HEK293T (cell line): ENCODE data around the gene CADM1.

Experiments used
- CTCF ChIA-PET: fragments of 350-600 bp; formaldehyde crosslinking; extraction: SDS; loops from one replicate; lab custom pipeline; 2021; ENCODE audit warnings: antibody characterized with exemption, inconsistent platforms; lab: Yijun Ruan, JAX
- POLR2A ChIA-PET: fragments of 350-600 bp; formaldehyde crosslinking; extraction: SDS; loops from one replicate; lab custom pipeline; 2020; ENCODE audit warnings: antibody characterized with exemption, inconsistent platforms; lab: Yijun Ruan, JAX
- DNase-seq: peaks from one replicate; pipeline ENCODE4 v3.0.0; 2012; ENCODE audit warnings: mixed read lengths; ENCODE audit errors: extremely low spot score
- ARNT ChIP-seq: fragments of 450-650 bp; IDR thresholded peaks from 2 replicates; pipeline ENCODE4 v1.6.1; 2017; ENCODE audit warnings: mild to moderate bottlenecking
- BHLHE40 ChIP-seq: fragments of 450-650 bp; IDR thresholded peaks from 2 replicates; pipeline ENCODE4 v1.6.1; 2016; ENCODE audit warnings: mild to moderate bottlenecking, moderate library complexity, borderline replicate concordance
- CTBP1 ChIP-seq: fragments of 450-650 bp; IDR thresholded peaks from 2 replicates; pipeline ENCODE4 v1.6.1; 2016; ENCODE audit warnings: borderline replicate concordance
- ELF4 ChIP-seq: fragments of 450-650 bp; IDR thresholded peaks from 2 replicates; pipeline ENCODE4 v1.6.1; 2017; ENCODE audit warnings: antibody characterized with exemption
- FOXA1 ChIP-seq: fragments of 450-650 bp; IDR thresholded peaks from 2 replicates; pipeline ENCODE4 v1.6.1; 2016; ENCODE audit warnings: mild to moderate bottlenecking
- FOXK2 ChIP-seq: fragments of 450-650 bp; IDR thresholded peaks from 2 replicates; pipeline ENCODE4 v1.6.1; 2016; ENCODE audit warnings: mild to moderate bottlenecking
- FOXM1 ChIP-seq: fragments of 450-650 bp; IDR thresholded peaks from 2 replicates; pipeline ENCODE4 v1.6.1; 2017; ENCODE audit warnings: mild to moderate bottlenecking, borderline replicate concordance
- HDGF ChIP-seq: fragments of 450-650 bp; IDR thresholded peaks from 2 replicates; pipeline ENCODE4 v1.6.1; 2017; ENCODE audit warnings: antibody characterized with exemption, borderline replicate concordance
- L3MBTL2 ChIP-seq: fragments of 450-650 bp; conservative IDR thresholded peaks from 2 replicates; pipeline ENCODE4 v1.6.1; 2016; ENCODE audit warnings: mild to moderate bottlenecking
- LEF1 ChIP-seq: fragments of 450-650 bp; IDR thresholded peaks from 2 replicates; pipeline ENCODE4 v1.6.1; 2017; ENCODE audit warnings: mild to moderate bottlenecking, borderline replicate concordance
- NFRKB ChIP-seq: fragments of 450-650 bp; IDR thresholded peaks from 2 replicates; pipeline ENCODE4 v1.6.1; 2016; ENCODE audit warnings: mild to moderate bottlenecking, moderate library complexity
- PKNOX1 ChIP-seq: fragments of 450-650 bp; IDR thresholded peaks from 2 replicates; pipeline ENCODE4 v1.6.1; 2016
- SP1 ChIP-seq: fragments of 450-650 bp; IDR thresholded peaks from 2 replicates; pipeline ENCODE4 v1.6.1; 2017
- SUZ12 ChIP-seq: fragments of 450-650 bp; IDR thresholded peaks from 2 replicates; pipeline ENCODE4 v1.6.1; 2016; ENCODE audit warnings: mild to moderate bottlenecking
- TARDBP ChIP-seq: fragments of 450-650 bp; IDR thresholded peaks from 2 replicates; pipeline ENCODE4 v1.6.1; 2016
- ZNF384 ChIP-seq: fragments of 450-650 bp; IDR thresholded peaks from 2 replicates; pipeline ENCODE4 v1.6.1; 2016

CADM1 gene

GRCh38 chr11:115459563-115459962, 44.7 kb downstream of the CADM1 start:
- CTCF ChIA-PET: interaction anchor here (0.6 kb wide), 1 partner anchor 109 kb away, joined by 5 read pairs; no protein-coding TSS in a partner anchor
- TF ChIP-seq SP1 (no peak), ZNF384 (no peak), HDGF (no peak), L3MBTL2 (no peak), PKNOX1 (no peak), BHLHE40 (no peak), ARNT (no peak), NFRKB (no peak), ELF4 (no peak)
- no peak for DNase-seq
- POLR2A ChIA-PET: no interaction called here

- CTCF ChIA-PET: no interaction called here
- TF ChIP-seq TARDBP (no peak), LEF1 (no peak), HDGF (no peak), NFRKB (no peak), FOXK2 (no peak), PKNOX1 (no peak), SUZ12 (no peak), SP1 (no peak), ELF4 (no peak), L3MBTL2 (no peak), CTBP1 (no peak), ARNT (no peak), ZNF384 (no peak), FOXM1 (no peak), FOXA1 (no peak), BHLHE40 (no peak)
- DNase-seq: no peak
- POLR2A ChIA-PET: interaction anchor here (1.4 kb wide), 1 partner anchor 46 kb away, joined by 3 read pairs; the partner anchor contains the start of gene CADM1
Observed at GRCh38 chr11:115458877-115459276, 45.3 kb downstream of the CADM1 start.

GRCh38 chr11:115456019-115456418, 48.2 kb downstream of the CADM1 start:
- ChIA-PET POLR2A (no interaction called here), CTCF (no interaction called here)
- TF ChIP-seq CTBP1: no peak
- TF ChIP-seq L3MBTL2: no peak
- TF ChIP-seq FOXM1: no peak
- TF ChIP-seq ARNT: no peak
- TF ChIP-seq HDGF: no peak
- TF ChIP-seq TARDBP: no peak
- TF ChIP-seq NFRKB: no peak
- no peak for TF ChIP-seq LEF1
- no peak for DNase-seq

GRCh38 chr11:115455613-115456012, 48.6 kb downstream of the CADM1 start:
- TF ChIP-seq L3MBTL2 (no peak), SUZ12 (no peak), SP1 (no peak), PKNOX1 (no peak), TARDBP (no peak), FOXA1 (no peak)
- ChIA-PET POLR2A (no interaction called here), CTCF (no interaction called here)
- DNase-seq: no peak

- DNase-seq: no peak
- ChIA-PET POLR2A (no interaction called here), CTCF (interaction anchor here (0.7 kb wide), 2 partner anchors 23 to 112 kb away, joined by 6 to 7 read pairs; no protein-coding TSS in a partner anchor)
- TF ChIP-seq BHLHE40 (no peak), ARNT (no peak), SUZ12 (no peak), HDGF (no peak), ELF4 (no peak), CTBP1 (no peak), FOXM1 (no peak), ZNF384 (no peak), FOXA1 (no peak), PKNOX1 (no peak), L3MBTL2 (no peak), TARDBP (no peak), LEF1 (no peak), NFRKB (no peak), FOXK2 (no peak), SP1 (no peak)
Observed at GRCh38 chr11:115454525-115454924, 49.7 kb downstream of the CADM1 start.

GRCh38 chr11:115453693-115454490, 50.3 kb downstream of the CADM1 start:
- POLR2A ChIA-PET: no interaction called here
- no peak for DNase-seq
- TF ChIP-seq ZNF384 (no peak), ARNT (no peak), CTBP1 (no peak), PKNOX1 (no peak), LEF1 (no peak), HDGF (no peak), SUZ12 (no peak), BHLHE40 (no peak), FOXA1 (no peak), L3MBTL2 (no peak), FOXM1 (no peak), NFRKB (no peak)
- CTCF ChIA-PET: interaction anchor here (0.7 to 1.9 kb wide), 3 partner anchors 17 to 111 kb away, joined by 5 to 7 read pairs (median 6); no protein-coding TSS in a partner anchor
